Measurements from ENCODE around the gene TSPAN4.

TSPAN4 gene, protein sequence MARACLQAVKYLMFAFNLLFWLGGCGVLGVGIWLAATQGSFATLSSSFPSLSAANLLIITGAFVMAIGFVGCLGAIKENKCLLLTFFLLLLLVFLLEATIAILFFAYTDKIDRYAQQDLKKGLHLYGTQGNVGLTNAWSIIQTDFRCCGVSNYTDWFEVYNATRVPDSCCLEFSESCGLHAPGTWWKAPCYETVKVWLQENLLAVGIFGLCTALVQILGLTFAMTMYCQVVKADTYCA

DNA sequence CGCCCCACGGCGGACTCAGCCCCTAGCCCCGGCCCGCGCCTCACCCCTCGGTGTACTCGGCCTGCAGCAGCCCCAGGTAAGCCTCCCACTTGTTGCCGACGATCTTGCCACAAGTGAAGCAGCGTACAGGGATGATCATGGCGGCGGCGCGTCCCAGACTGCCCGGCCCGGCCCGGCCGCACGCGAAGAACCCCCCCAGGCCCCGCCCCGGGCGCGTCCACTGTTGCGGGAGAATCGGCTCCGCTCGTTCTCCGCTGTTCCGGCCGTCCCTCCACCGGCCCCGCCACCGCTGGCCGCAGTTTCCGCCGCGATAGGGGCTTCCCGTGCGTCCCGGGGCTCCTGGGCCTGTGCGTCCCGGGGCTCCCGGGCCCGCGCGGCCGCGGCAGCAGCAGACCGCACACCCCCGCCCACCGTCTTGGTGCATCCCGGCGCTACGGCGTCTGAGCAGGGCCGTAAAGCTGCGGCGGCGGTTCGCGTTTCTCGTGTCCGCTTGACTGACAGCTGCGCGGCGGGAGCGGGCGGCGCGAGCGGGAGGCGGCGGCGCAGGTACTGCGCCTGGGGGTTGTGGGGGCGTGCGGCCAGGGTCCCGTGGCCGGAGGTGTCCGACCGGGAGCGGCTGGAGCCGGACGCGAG lies at the start of gene TSPAN4, which contains the start of gene POLR2L:
TSS of gene TSPAN4 (plus strand) at position 483 of the 633 bp plus-strand sequence. CDS start 7,453 bp downstream, outside the sequence.
TSS of gene POLR2L (minus strand) at position 160 of the 633 bp plus-strand sequence. CDS start at position 139, 21 bp downstream.
- TF ChIP-seq GATA1 (IDR thresholded peaks at IDR 0.05; ENCODE audit: low read depth, low read length), result no peak
- peak; percentile 84 for TF ChIP-seq POLR2A (IDR thresholded peaks at IDR 0.05; ENCODE audit: low read length)
- peak; percentile 94 to 96 for DNase-seq

DNA sequence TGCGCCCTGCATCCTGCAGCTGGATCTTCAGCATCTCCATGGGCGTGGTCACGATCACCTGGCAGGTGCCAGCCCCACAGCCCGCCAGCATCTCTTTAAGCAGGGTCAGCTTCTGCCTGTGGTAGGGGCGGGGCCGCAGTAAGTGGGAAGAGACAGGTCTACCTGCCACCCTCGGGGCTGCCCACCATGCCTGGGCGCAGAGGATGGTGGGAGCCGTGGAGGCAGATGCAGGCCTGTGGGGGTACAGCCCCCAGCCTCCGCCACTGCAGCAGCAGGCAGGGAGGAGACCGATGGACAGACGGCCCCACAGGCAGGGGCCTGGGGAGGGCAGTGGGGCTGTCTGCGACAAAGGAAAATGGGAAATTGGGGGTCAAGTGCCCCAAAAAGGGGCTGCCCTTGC lies 49.8 kb upstream of the TSPAN4 start:
- TF ChIP-seq GATA1 (IDR thresholded peaks at IDR 0.05; ENCODE audit: low read depth, low read length) (no peak), POLR2A (IDR thresholded peaks at IDR 0.05; ENCODE audit: low read length) (no peak)
- no peak for DNase-seq

DNA sequence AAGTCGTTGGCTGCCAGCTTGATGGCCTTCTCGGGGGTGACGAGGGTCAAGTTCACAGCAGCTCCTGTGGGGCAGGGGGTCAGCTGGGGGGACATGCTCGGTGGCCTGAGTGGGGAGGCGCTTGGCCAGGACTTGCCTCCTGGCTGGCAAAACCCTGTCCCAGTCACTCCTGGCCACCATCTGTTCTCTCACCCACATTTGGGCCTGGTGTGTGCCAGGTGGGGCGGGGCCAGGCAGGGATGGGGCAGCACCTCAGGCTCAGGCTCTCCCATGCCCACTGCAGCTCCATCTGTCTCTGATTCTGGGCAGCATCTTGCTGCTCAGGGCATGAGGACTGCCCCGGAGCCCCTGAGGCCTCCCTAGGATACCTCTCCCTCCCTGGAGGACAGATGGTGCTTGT lies 49.1 kb upstream of the TSPAN4 start:
- no peak for DNase-seq
- TF ChIP-seq POLR2A (IDR thresholded peaks at IDR 0.05; ENCODE audit: low read length) (no peak), GATA1 (IDR thresholded peaks at IDR 0.05; ENCODE audit: low read depth, low read length) (no peak)

DNA sequence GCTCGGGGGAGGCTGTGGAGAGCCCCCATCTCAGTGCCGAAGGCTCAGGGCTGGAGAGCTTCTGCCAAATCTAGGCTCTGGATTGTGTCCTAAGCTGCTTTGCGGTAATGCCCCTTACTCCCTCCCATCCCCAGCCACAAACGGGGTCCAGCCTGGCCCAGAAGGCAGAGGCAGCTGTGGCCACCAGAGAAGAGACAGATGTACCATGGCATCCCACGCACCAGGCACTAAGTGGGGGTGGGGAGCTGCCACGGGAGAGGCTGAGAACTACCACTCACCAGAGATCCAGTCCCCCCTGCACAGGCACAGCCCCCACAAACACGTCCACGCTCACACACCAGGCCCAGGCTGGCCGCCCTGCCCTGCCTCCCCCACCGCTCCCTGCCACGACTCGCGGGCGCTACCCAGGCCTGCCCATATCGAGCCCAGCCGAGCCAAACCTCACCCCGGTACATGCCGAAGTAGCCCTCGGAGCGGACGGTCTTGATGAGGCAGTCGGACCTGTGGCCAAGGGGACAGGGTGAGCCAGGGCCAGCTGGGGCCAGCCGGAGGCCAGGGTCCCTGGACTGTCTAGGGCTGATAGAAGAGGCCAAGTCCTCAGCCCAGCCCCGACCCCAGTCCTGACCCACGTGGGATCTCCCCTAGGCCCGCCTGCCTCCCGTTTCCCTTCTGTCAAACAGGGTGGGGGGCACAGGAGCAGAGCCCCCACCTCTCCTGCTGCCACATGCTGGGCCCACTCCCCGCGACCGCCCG lies 48.5 kb upstream of the TSPAN4 start:
- no peak for DNase-seq
- no peak for TF ChIP-seq POLR2A (IDR thresholded peaks at IDR 0.05; ENCODE audit: low read length)
- no peak for TF ChIP-seq GATA1 (IDR thresholded peaks at IDR 0.05; ENCODE audit: low read depth, low read length)

DNA sequence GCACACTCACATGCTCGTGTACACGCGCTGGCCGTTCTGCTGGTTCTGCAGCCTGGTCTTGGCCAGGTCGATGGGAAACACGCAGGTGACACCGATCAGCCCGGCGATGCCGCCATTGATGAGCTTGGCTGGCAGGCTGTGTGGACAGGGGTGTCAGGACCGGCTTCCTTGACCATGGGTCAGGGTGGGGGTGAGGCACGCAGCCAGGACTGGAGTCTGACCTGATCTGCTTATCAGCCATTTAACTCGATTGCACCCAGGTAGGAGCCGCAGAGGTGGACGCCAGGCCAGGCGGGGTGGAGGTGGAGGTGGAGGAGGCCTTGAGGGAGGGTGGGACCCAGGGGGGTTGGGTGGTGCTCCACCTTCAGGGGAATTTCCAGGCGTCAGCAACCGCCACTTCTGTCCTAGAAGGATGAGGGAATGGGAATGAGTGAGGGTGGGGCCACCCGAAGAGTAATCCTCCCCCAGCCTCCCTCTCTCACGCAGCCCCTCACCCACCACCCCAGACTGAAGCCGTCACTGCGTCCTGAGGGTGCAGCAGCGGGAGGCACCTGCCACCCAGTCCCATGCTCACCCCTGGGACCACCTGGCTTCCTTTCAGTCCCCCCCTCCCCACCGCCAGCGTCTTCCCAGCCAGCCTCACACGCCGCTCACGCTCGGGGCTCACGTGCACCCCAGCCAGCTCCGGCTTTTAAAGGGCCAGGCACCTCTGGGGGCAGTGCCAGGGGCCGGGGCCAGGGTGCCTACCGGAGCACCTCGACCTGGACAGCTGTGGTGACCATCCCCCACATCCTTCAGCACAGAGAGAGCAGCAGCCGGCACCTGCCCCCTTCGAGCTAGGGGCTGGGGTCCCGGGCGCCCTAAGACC lies 47.7 kb upstream of the TSPAN4 start:
- no peak for DNase-seq
- TF ChIP-seq POLR2A (IDR thresholded peaks at IDR 0.05; ENCODE audit: low read length) (no peak), GATA1 (IDR thresholded peaks at IDR 0.05; ENCODE audit: low read depth, low read length) (no peak)

DNA sequence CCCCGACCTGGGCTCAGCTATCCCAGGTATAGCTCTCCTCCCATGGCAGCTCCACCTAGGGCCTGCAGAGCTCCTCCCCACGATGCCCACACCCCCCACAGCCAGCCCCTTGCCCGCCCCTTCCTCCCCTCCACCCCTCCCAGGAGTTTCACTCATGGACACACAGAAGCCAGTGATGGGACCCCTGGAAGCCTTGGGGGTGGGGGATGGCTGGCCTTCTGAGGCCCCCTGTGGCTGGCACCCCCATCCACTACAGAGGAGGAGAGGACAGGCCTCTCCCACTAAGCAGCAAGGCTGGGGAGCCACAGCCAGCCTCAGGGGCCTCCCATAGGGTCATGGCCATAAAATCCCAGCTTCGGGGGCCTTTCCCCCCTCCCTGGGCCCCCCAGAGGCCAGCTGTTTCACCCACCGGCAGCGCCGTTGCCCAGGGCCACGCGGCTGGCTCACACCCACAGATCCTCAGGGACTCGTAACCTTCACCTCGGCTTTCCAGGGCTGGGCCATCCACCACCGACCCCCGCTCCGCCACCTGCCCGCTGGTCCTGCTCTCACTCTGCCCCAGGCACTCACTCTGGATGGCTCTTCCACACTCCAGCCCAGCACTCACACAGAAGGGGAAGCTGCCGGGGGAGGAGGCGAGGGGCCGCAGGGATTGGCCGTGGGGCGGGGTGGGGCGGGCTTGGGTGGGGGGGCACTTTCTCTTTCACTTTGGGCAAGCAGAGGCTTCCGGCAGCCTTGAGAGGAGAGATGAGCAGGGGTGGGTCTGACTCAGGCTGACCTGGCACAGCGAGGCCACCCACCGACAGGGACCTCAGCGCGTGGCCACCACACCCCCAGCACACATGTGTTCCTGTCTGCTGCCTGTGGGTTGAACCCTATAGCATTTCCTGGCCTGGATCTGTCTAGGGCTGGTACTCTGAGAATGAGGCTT lies 46.8 kb upstream of the TSPAN4 start:
- peak; percentile 83 to 90 for DNase-seq
- TF ChIP-seq POLR2A (IDR thresholded peaks at IDR 0.05; ENCODE audit: low read length) (no peak), GATA1 (IDR thresholded peaks at IDR 0.05; ENCODE audit: low read depth, low read length) (no peak)

DNA sequence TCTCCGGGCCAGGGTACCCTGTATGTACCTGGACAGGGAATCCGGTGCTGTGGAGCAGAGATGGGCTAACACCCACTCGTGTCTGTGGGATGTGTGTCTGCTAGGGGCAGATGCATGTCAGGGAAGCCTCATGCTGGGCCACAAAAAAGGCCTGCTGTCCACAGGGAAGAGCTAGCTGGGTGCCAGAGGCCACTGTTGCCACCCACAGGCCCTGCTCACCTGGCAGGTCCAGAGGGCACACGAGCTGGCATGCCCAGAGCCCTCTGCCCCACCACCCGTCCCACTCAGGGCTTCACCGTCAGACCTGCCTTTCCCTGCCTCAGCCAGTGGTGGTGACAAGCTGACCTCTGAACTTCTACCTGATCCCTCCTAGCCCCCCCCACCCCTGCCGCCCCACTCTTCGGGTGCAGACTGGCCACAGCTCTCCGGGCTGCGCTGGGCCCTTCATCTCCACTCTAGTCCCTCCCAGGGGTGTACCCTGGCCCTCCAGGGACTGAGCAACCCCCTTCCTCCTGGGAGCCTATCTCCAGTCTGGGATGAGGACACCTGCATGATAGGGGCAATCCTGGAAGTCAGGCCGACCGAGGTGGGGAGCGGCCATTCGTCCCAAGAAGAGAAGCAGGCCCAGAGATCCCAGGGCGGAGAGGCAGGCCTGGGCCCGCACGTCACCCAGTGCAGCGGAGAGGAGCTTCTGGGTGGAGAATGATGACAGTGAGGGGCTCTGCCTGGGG lies 45.9 kb upstream of the TSPAN4 start:
- no peak for TF ChIP-seq GATA1 (IDR thresholded peaks at IDR 0.05; ENCODE audit: low read depth, low read length)
- TF ChIP-seq POLR2A (IDR thresholded peaks at IDR 0.05; ENCODE audit: low read length), result no peak
- no peak for DNase-seq

DNA sequence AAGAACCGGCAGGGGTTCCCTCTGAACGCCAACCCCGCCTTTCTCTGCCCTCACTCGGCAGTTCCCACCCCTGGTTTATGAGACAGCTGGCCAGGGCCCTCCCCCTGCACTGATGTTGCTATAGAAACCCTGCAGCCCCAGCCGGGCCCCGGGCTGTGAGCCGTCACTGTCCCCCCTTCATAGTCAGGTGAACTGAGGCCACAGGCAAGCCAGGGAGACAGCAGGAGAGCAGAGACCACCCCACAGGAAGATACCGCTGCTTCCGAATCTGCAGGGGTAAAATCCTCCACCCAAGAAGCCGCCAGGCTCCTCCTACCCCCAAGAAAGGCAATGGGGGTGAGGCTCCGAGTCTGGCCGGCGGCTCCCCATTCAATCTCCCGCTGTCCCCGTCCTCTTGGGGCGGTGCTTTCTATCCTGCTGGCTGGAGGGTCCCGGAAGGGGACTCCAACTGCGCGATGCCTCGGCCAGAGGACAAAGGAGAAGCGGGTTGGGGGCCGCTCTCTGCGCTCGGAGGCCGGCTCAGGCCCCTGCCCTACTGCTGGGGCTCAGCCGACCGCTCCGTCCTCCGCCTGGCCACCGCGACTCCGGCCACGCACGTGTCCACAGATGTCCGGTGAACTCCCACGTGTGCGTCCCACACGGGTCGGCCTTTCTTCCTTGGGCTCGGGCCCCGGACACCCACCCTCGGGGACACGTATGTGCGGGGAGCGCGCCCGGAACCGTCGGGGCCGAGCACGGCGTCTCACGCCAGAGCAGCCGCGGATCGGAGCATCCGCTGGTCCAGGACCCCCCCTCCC lies 45.2 kb upstream of the TSPAN4 start:
- peak; percentile 78 to 80 for DNase-seq
- TF ChIP-seq GATA1 (IDR thresholded peaks at IDR 0.05; ENCODE audit: low read depth, low read length) (no peak), POLR2A (IDR thresholded peaks at IDR 0.05; ENCODE audit: low read length) (peak; percentile 29)

DNA sequence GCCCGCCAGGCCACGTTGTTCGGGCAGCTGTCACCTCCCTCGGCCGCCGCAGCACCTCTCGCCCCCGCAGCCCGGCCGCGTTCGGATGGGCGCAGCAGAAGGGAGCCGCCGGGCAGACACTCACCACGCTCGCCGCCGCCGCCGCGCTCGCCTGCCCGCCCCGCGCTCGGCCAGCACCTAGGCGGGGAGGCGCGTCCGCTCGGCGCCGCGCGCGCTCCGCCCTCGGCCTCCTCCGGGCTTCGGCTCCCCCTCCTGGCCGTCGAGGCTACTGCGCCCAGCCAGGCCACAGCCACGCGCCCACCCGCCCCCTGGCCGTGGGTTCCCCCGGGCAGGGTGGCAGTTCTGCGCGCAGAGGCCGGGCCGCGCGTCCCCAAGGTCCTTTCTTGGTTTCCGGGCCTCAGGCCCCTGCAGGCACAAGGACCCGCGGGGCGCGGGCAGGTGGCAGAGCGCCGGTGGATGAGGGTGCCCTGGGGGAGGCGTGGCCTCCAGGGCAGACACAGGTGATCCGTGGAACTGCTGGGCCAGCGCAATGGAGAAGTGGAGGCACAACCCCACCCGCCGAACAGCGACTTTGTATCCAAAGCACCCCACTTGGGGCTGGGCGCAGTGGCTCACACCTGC lies 44.4 kb upstream of the TSPAN4 start, which contains the start of gene SLC25A22:
TSS of gene SLC25A22 (minus strand) at position 189 of the 621 bp plus-strand sequence. CDS start 3,275 bp downstream, outside the sequence.
- TF ChIP-seq GATA1 (IDR thresholded peaks at IDR 0.05; ENCODE audit: low read depth, low read length) (no peak), POLR2A (IDR thresholded peaks at IDR 0.05; ENCODE audit: low read length) (peak; percentile 33)

DNA sequence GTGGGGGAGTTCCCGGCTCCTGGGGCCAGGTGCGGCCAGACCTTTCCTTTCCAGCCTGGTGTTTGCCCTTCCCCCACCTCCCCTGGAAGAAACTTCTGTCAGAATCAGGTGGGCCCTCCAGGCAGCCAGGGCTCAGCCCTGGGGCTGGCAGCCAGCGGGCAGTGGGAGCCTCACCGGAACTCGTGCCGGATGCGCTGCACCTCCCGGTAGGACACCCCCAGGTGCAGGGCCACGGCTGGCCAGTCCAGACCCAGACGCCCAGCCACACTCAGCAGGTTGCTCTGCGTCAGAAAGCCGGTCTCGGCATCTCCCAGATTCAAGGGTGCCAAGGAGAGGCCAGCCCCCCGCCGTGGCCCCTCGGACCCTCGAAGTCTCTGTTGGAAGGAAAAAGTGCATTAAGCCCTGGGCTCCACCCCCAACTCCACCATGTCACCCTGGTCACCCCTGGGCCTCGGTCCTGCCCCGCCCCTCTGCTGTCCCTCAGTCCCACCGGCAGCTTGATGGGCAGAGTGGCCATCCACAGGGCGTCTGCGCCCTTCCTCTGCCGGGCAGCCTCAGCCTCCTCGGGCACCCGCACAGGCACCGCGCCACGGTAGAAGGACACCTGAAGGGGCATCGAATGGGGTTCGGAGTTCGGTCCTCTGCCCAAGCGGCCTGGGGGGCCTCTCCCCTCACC lies 42.9 kb upstream of the TSPAN4 start:
- TF ChIP-seq POLR2A (IDR thresholded peaks at IDR 0.05; ENCODE audit: low read length) (no peak), GATA1 (IDR thresholded peaks at IDR 0.05; ENCODE audit: low read depth, low read length) (no peak)
- DNase-seq, result no peak

More for the DNA sequence above, 44.4 kb upstream of the TSPAN4 start, which contains the start of gene SLC25A22:
- DNase-seq, result peak; percentile 86 to 93
